Ovary (tissue), 9 donors: ENCODE data around the gene PLEKHA7. TPM values are rescaled to one million over a fixed set of nuclear protein-coding genes. Genes with fewer than 3 reads are reported as not detected.

Experiments used
- DNase-seq, 5 donors: peaks; one replicate each; pipeline ENCODE4 v3.0.0-alpha.2; 2019 to 2020
- H3K27ac ChIP-seq, 2 donors: fragments of 200-600 bp; one replicate each; pipeline versions ENCODE4 v1.5.1 to v1.8.0; 2019 to 2022
- H3K27me3 ChIP-seq: fragments of 200-600 bp; one replicate; pipeline ENCODE4 v1.8.0; 2022
- H3K36me3 ChIP-seq: fragments of 200-600 bp; sonication (generic); one replicate; pipeline ENCODE4 v1.5.1; 2019
- H3K4me1 ChIP-seq: one replicate; pipeline ENCODE4 v1.8.1; 2013; ENCODE audit warnings: mild to moderate bottlenecking, moderate library complexity; ENCODE audit not compliant: insufficient read depth
- H3K4me3 ChIP-seq: fragments of 200-600 bp; sonication (generic); one replicate; pipeline ENCODE4 v1.5.1; 2017
- H3K9me3 ChIP-seq, 2 donors: fragments of 200-600 bp in 1 of 2; sonication (generic) in 1 of 2; one replicate each; pipeline versions ENCODE4 v1.5.1 to v1.8.1; 2013 to 2019; ENCODE audit warnings: mild to moderate bottlenecking in 1 of 2, moderate library complexity in 1 of 2
- CTCF ChIP-seq, 3 donors: fragments of 450-650 bp in 2 of 3; fragments of 200-600 bp in 1 of 3; IDR thresholded peaks; one replicate each; pipeline versions ENCODE4 v1.5.1 to v1.8.0; 2016 to 2022; ENCODE audit warnings: antibody characterized with exemption in 3 of 3, mild to moderate bottlenecking in 1 of 3
- EP300 ChIP-seq: sonication (generic); formaldehyde crosslinking; IDR thresholded peaks from one replicate; pipeline ENCODE4 v1.6.1; 2017; ENCODE audit warnings: antibody characterized with exemption
- POLR2A ChIP-seq: fragments of 450-650 bp; IDR thresholded peaks from one replicate; pipeline ENCODE4 v1.6.1; 2017; ENCODE audit warnings: antibody characterized with exemption, mild to moderate bottlenecking, moderate library complexity
- WGBS, 3 donors: extraction: QIAGEN DNeasy Blood & Tissue Kit in 1 of 3; methylation state at CpG; one replicate each; pipeline versions ENCODE4 v1.1.5 to v1.1.7; 2013 to 2017; 5-methylcytosine and 5-hydroxymethylcytosine counted together
- intact Hi-C, 4 donors: fragments of 100-400 bp; cut with DNase I; formaldehyde crosslinking; loops; one replicate each; pipeline versions ENCODE4 v1.11.0 to v1.15.1; 2022 to 2023
- polyA plus RNA-seq, 2 donors: library from polyadenylated mRNA; stranded (reverse); fragments of 200-250 nt in 1 of 2; fragments of 350-450 nt in 1 of 2; fragmentation: Illumina TruSeq in 1 of 2; extraction: RNeasy Lipid Tissue Mini Kit (QIAGEN cat#74804) in 1 of 2; gene quantifications; one replicate each; pipeline ENCODE4 v1.2.3, GENCODE V29; 2013 to 2014
- total RNA-seq, 7 donors: library from RNA; depleted of rRNA in 2 of 7; stranded (reverse); fragments of >200 nt in 2 of 7; fragmentation: NEBNext Ultra II Directional in 3 of 7; extraction: Animal tissue kit (Norgen Biotek cat#: 25700) in 3 of 7; gene quantifications; one replicate each; pipeline versions ENCODE4 v1.1.0 to v1.2.4, GENCODE V29; 2016 to 2023
- donor health status: DM: no; HTN: no; CAD: no; lungs with moderate emphysema.
- donor health status: DM: no; HTN: no; CAD: no.
- donor health status: Bipolar disorder and iron deficiency.
- donor health status: DM: yes; HTN: yes; CAD: no.
- donor health status: DM: no; HTN: no; CAD: no.
- donor health status: DM: yes; HTN: yes; CAD: no.

The PLEKHA7 gene
- total and polyA plus RNA-seq, 9 donors, result 9.6 to 29.5 (median 15.9) TPM

- Histone ChIP-seq H3K36me3 (no peaks in the 10 kb centered on the region), H3K9me3 (no peaks in the 10 kb centered on the region), H3K27ac (no peak overlapping the region), H3K4me1 (peaks cover 5% of the 10 kb centered on the region), H3K4me3 (no peak overlapping the region), H3K27me3 (no peaks in the 10 kb centered on the region)
- DNase-seq, result no peak
- intact Hi-C loops, result no loop called here
- no peak for TF ChIP-seq CTCF (IDR thresholded peaks at IDR 0.05)
- no peak for TF ChIP-seq POLR2A
- TF ChIP-seq EP300, result no peak
- 88 to 97% (median 92%) methylated on average over 4 of the region's 4 CpGs for WGBS, 3 donors
Observed at GRCh38 chr11:16917941-16918340, 96.3 kb downstream of the PLEKHA7 start.

DNA sequence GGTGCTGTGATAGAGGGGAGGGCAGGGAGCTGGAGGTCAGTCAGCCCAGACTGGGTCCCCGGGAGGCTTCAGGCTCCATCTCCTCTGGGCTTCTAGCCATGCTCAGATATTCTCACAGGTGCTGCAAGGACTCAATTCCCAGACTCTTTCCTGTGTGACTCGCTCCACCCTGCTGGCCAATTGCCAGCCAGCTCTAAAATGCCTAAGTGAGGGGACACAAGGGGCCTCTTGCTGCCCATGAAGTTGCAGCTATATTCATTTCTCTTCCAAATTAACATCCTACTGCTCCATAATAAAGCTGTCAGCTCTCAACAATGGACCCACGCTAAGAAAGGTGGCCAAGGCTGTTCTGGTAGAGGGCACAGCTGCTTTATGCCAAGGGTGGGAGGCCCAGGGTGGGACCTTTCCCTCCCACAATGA lies 101.5 kb downstream of the PLEKHA7 start:
- Histone ChIP-seq H3K4me1 (no peaks in the 10 kb centered on the region), H3K27me3 (no peaks in the 10 kb centered on the region), H3K27ac (no peak overlapping the region), H3K4me3 (no peak overlapping the region), H3K9me3 (no peaks in the 10 kb centered on the region), H3K36me3 (no peaks in the 10 kb centered on the region)
- intact Hi-C loops, result no loop called here
- WGBS, 3 donors, result 42 to 51% (median 49%) methylated on average over 3 of the region's 3 CpGs
- TF ChIP-seq EP300 (no peak), POLR2A (no peak), CTCF (IDR thresholded peaks at IDR 0.05) (no peak)
- DNase-seq, result no peak

- no peak for DNase-seq
- no peaks in the 10 kb centered on the region for H3K27me3 ChIP-seq
- intact Hi-C loops, result no loop called here
- no peak for TF ChIP-seq POLR2A
- TF ChIP-seq EP300, result no peak
- no peak for TF ChIP-seq CTCF (IDR thresholded peaks at IDR 0.05)
- H3K27ac ChIP-seq, result no peak overlapping the region
- H3K4me1 ChIP-seq, result no peaks in the 10 kb centered on the region
- 90 to 94% (median 92%) methylated on average over 4 of the region's 4 CpGs for WGBS, 3 donors
- H3K4me3 ChIP-seq, result no peak overlapping the region
- H3K36me3 ChIP-seq, result no peaks in the 10 kb centered on the region
- no peaks in the 10 kb centered on the region for H3K9me3 ChIP-seq
Observed at GRCh38 chr11:16911658-16912057, 102.6 kb downstream of the PLEKHA7 start.

DNA sequence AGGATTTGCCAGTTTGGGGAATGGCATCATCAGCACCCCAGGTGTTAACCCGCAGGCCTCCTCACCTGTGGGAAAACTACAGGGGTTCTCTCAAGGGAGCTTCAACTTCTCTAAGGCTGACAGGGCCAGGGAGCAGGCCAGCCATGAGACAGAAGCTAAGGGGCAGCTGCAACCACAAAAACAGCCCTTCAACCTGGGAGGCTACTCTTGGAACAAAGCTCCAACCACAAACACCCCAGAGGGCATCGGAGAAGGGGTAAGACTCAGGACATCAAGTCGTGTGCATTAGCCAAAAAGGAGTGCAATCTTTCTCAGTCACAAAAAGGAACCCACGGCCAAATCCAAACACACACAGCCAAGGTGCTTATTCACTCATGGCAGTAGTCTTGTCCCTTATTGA lies 103.0 kb downstream of the PLEKHA7 start:
- DNase-seq, result no peak
- intact Hi-C loops, result no loop called here
- H3K9me3 ChIP-seq, result no peaks in the 10 kb centered on the region
- no peak overlapping the region for H3K4me3 ChIP-seq
- H3K4me1 ChIP-seq, result no peaks in the 10 kb centered on the region
- H3K27me3 ChIP-seq, result no peaks in the 10 kb centered on the region
- no peak overlapping the region for H3K27ac ChIP-seq
- 64 to 77% (median 68%) methylated on average over 4 of the region's 4 CpGs for WGBS, 3 donors
- no peaks in the 10 kb centered on the region for H3K36me3 ChIP-seq
- TF ChIP-seq POLR2A (no peak), CTCF (IDR thresholded peaks at IDR 0.05) (no peak), EP300 (no peak)
